Mesendoderm (in vitro differentiated cells): ENCODE results near the gene CMTM4. TPM values are rescaled to one million over a fixed set of nuclear protein-coding genes. Genes with fewer than 3 reads are reported as not detected.

Source experiments
- DNase-seq: peaks from one replicate; pipeline ENCODE4 v3.0.0; 2013
- H2AK5ac ChIP-seq: 2 replicates; pipeline ENCODE4 v1.6.1; 2013; ENCODE audit warnings: low read length, inconsistent platforms
- H2BK120ac ChIP-seq: 2 replicates; pipeline ENCODE4 v1.6.1; 2013; ENCODE audit warnings: low read depth, mild to moderate bottlenecking, low read length, moderate library complexity, mixed read lengths
- H2BK15ac ChIP-seq: replicated peaks from 2 replicates; pipeline ENCODE4 v1.6.1; 2013; ENCODE audit warnings: low read depth, mild to moderate bottlenecking, moderate library complexity
- H2BK5ac ChIP-seq: 2 replicates; pipeline ENCODE4 v1.6.1; 2013; ENCODE audit warnings: low read length, inconsistent platforms
- H3K18ac ChIP-seq: 2 replicates; pipeline ENCODE4 v1.6.1; 2013; ENCODE audit warnings: mild to moderate bottlenecking, low read length, mixed read lengths
- H3K23ac ChIP-seq: one replicate; pipeline ENCODE4 v1.6.1; 2013; ENCODE audit warnings: low read length
- H3K27ac ChIP-seq: 2 replicates; pipeline ENCODE4 v1.5.1; 2013; ENCODE audit warnings: low read depth, mild to moderate bottlenecking, inconsistent platforms, low read length, moderate library complexity
- H3K27me3 ChIP-seq: 2 replicates; pipeline ENCODE4 v1.6.1; 2013; ENCODE audit warnings: low read length, control low read depth, mild to moderate bottlenecking, inconsistent platforms; ENCODE audit not compliant: insufficient read depth, poor library complexity
- H3K36me3 ChIP-seq: 2 replicates; pipeline ENCODE4 v1.6.1; 2013; ENCODE audit warnings: low read length, inconsistent platforms; ENCODE audit not compliant: control insufficient read depth, insufficient read depth
- H3K4ac ChIP-seq: one replicate; pipeline ENCODE4 v1.6.1; 2013; ENCODE audit warnings: low read depth, mild to moderate bottlenecking, low read length, moderate library complexity
- H3K4me1 ChIP-seq: 2 replicates; pipeline ENCODE4 v1.6.1; 2013; ENCODE audit warnings: low read depth, low read length, inconsistent platforms; ENCODE audit not compliant: control insufficient read depth
- H3K4me2 ChIP-seq: 2 replicates; pipeline ENCODE4 v1.6.1; 2013; ENCODE audit warnings: low read length
- H3K4me3 ChIP-seq: 2 replicates; pipeline ENCODE4 v1.5.1; 2013; ENCODE audit warnings: mild to moderate bottlenecking, low read length
- H3K56ac ChIP-seq: one replicate; pipeline ENCODE4 v1.6.1; 2013; ENCODE audit warnings: low read length
- H3K79me1 ChIP-seq: 2 replicates; pipeline ENCODE4 v1.6.1; 2013; ENCODE audit warnings: low read length, inconsistent platforms
- H3K79me2 ChIP-seq: 2 replicates; pipeline ENCODE4 v1.6.1; 2013; ENCODE audit warnings: mild to moderate bottlenecking, low read length; ENCODE audit not compliant: control insufficient read depth, insufficient read depth
- H3K9ac ChIP-seq: 2 replicates; pipeline ENCODE4 v1.6.1; 2013; ENCODE audit warnings: low read length, inconsistent platforms
- H4K5ac ChIP-seq: one replicate; pipeline ENCODE4 v1.6.1; 2013; ENCODE audit warnings: low read length
- H4K8ac ChIP-seq: one replicate; pipeline ENCODE4 v1.6.1; 2013; ENCODE audit warnings: low read depth, mild to moderate bottlenecking, control low read depth, low read length, moderate library complexity
- WGBS: extraction: QIAGEN DNeasy Blood & Tissue Kit; methylation state at CpG from one replicate; pipeline ENCODE4 v1.1.7; 2013; ENCODE audit warnings: low lambda C conversion rate, missing lambda C conversion rate; ENCODE audit not compliant: insufficient coverage; ENCODE audit errors: extremely low coverage; 5-methylcytosine and 5-hydroxymethylcytosine counted together
- small RNA-seq: library from polyadenylated mRNA; stranded (forward); fragments of <200 nt; extraction: miRNeasy Mini kit (QIAGEN cat#:217004); gene quantifications from one replicate; pipeline ENCODE3, GENCODE V24; 2013; ENCODE audit not compliant: insufficient read depth

Gene CMTM4

DNA sequence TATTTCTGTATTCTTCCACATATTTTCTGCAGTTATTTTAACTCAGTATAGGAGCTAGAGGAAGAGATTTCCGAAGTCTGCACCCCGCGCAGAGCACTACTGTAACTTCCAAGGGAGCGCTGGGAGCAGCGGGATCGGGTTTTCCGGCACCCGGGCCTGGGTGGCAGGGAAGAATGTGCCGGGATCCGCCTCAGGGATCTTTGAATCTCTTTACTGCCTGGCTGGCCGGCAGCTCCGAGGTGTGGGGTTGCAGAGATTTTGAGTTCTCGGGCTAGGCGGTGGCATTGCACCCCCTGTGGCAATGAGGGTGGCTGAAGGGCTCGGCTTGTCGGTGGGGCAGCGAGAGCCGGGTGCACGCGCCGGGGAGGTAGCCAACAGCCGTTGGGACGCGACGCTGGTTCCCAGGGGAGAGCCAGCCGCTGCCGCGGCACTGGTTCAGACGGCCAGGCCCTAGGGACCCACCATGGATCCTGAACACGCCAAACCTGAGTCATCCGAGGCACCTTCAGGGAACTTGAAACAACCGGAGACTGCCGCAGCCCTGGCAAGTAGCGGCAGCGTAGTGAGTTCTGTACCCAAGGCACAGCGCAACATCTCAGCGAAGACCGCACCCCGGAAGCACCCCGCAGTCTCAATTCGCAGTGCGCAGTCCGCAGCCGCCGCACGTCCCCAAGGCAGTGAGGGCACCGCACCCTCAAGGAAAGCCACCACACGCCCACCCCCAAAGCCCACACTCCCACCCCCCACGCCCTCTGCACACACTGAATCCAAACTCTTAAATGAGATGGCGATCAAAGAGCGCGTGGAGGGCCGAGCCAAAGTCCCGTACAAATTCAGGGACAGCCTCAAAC is 130.3 kb downstream of the CMTM4 start, which contains the start of gene CMTM1:
CMTM1 (plus strand) TSS at position 389 of the 851 bp plus-strand sequence; CDS start at position 464, 75 bp downstream.
- no peak for DNase-seq
- H2BK120ac ChIP-seq: no peak within 1 kb of the TSS
- no peak within 1 kb of the TSS for H4K8ac ChIP-seq
- H3K4me2 ChIP-seq: no peak within 1 kb of the TSS
- H3K23ac ChIP-seq: no peak within 1 kb of the TSS
- H3K4me1 ChIP-seq: no peaks in the 10 kb centered on the region
- no CpG with 5 or more reads among the region's 54 CpGs for WGBS
- no peak within 1 kb of the TSS for H3K4me3 ChIP-seq
- H2AK5ac ChIP-seq: no peak within 1 kb of the TSS
- H3K36me3 ChIP-seq: no peaks in the 10 kb centered on the region
- no peak within 1 kb of the TSS for H3K18ac ChIP-seq
- H2BK15ac ChIP-seq: no peak within 1 kb of the TSS
- no peak within 1 kb of the TSS for H3K27ac ChIP-seq
- no peaks in the 10 kb centered on the region for H3K27me3 ChIP-seq
- H2BK5ac ChIP-seq: no peak within 1 kb of the TSS
- H3K56ac ChIP-seq: no peak within 1 kb of the TSS
- no peak within 1 kb of the TSS for H3K9ac ChIP-seq
- no peaks in the 10 kb centered on the region for H3K79me1 ChIP-seq
- H4K5ac ChIP-seq: no peak within 1 kb of the TSS
- no peak within 1 kb of the TSS for H3K4ac ChIP-seq
- no peaks in the 10 kb centered on the region for H3K79me2 ChIP-seq

Small RNA genes within 50 kb of the gene (small RNA-seq; reads per million reads assigned to genes)
- not detected for gene CKLF-CMTM1
